HUDEP-2 (cell line): ENCODE results near the gene UBE2D2.

Experiments used
- DNase-seq, 76 experiments: peaks; one replicate each; lab custom pipeline; 2025; ENCODE audit not compliant: unreplicated experiment in 76 of 76; lab: John Stamatoyannopoulos, UW

UBE2D2 gene

DNA sequence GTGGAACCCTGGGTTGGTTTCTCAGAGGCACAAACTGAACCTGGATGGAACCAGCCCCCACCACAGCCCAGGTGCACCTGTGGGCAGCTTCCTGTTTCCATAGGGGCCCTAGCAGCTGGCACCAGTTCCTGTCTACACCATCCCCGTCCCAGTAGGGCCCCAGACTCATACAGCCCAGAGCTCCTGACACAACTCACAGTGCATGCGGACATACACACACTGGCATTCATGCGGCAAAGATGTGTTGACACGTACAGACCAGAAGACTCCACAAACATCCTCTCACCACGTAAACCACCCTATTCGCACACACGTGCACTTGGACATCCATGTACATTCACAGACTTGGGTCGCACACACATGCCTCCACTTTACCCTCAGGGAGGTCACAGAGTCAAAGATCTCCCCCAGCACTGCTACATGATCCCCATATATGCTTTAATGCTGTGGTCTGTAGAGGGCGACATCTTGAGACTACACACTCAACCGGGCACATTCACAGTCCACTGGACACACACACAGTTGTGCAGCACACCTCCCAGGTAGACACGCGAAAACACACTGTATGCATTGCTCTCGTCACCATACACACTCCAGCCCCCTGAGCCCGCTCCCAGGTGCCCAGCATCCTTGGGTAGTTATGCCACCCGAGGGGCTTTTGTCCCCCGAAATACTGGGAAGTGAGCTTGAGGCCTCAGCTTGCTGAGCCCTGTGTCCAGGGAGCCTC lies 109.4 kb downstream of the UBE2D2 start:
- peak in 42 of 76 experiments; percentile 18 to 89 (median 48) for DNase-seq

DNA sequence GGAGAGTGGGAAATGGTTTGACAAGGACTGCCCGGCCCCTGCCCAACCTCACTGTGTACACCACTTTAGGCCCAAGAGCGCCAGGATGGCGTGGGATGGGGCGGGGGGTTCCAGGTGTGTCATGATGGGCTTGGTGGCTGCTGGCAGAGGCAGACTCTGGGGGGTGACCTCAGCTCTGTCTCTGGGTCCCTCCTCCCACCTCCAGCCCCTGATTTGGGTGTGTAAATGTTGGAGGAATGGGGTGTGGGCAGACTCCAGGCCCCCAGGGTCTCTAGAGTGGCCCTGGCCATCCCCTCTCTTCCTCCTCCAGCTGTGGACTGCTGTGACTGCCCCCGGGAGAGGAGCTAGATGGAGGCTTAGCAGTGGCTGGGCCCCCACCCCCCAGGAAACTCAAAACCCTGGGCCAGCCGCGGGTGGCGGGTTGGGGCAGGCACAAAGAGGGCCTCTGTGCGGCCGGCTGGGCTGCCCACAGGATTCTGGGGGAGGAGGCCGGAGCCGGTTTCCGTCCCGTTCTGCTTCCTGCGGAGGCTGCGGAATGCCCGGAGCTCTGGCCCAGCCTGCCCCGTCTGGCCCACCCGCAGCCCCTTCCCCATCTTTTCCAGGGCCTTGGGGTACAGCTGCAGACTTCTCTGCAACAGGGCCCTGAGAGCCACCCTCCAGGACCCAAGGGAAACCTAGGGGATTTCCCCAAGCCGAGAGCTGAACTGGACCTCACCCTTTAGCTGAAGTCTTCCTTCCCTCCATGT lies 110.1 kb downstream of the UBE2D2 start:
- no peak for DNase-seq

GRCh38 chr5:139675213-139675612 lies 114.1 kb downstream of the UBE2D2 start:
- DNase-seq: no peak

DNA sequence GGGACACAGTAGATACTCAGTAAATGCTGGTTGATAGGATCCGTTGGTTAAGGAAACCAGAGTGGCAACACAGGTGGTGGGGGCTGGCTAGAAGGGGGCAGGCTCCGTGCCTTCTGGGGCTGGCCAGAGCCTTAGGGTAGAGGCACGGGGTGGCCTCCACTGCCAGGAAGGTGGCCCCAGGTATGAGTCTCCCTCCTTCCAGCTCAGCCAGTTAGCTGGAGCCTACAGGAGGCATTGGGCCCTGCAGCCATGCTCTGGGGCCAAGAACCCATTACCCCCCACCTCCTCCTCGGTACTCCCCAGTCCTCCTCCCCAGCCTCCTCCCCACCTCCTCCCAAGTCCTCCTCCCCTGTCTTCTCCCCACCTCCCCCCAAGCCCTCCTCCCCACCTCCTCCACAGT lies 114.7 kb downstream of the UBE2D2 start:
- DNase-seq: no peak

- DNase-seq: peak in 1 of 76 experiments; percentile 9
These were observed 115.3 kb downstream of the UBE2D2 start for GRCh38 chr5:139676406-139676805.

- no peak for DNase-seq
These were observed 116.0 kb downstream of the UBE2D2 start for GRCh38 chr5:139676951-139677735.
